ENCODE data around the gene OR56A4.
"Not testable (repeated sequence)": the region's sequence is repeated elsewhere in the genome, so short reads cannot be mapped to it uniquely, and the experiment has no call there.

The OR56A4 gene

GRCh38 chr11:5960704-5961320 is 45.9 kb downstream of the OR56A4 start:
- DNase-seq = not testable (repeated sequence)

GRCh38 chr11:5955586-5955985 is 51.2 kb downstream of the OR56A4 start:
- DNase-seq = no peak

Data from amygdala (tissue), 56 donors.